ENCODE measurements around the gene BCL3.
"Not testable (repeated sequence)": the region's sequence is repeated elsewhere in the genome, so short reads cannot be mapped to it uniquely, and the experiment has no call there.

BCL3 gene

GRCh38 chr19:44720945-44721344 is 27.6 kb upstream of the BCL3 start:
- no peak for DNase-seq (ENCODE audit: low spot score)

- DNase-seq (ENCODE audit: low spot score), result not testable (repeated sequence)
Observed at GRCh38 chr19:44721369-44721768, 27.1 kb upstream of the BCL3 start.

GRCh38 chr19:44722131-44723121 is 26.1 kb upstream of the BCL3 start:
- peak; percentile 38 for DNase-seq (ENCODE audit: low spot score)

GRCh38 chr19:44723299-44723951 is 25.1 kb upstream of the BCL3 start:
- no peak for DNase-seq (ENCODE audit: low spot score)

GRCh38 chr19:44723952-44724319 is 24.6 kb upstream of the BCL3 start:
- peak; percentile 79 for DNase-seq (ENCODE audit: low spot score)

- no peak for DNase-seq (ENCODE audit: low spot score)
Observed at GRCh38 chr19:44725251-44725650, 23.3 kb upstream of the BCL3 start.

GRCh38 chr19:44725684-44726083 is 22.8 kb upstream of the BCL3 start:
- DNase-seq (ENCODE audit: low spot score), result no peak

GRCh38 chr19:44726465-44726864 is 22.0 kb upstream of the BCL3 start:
- DNase-seq (ENCODE audit: low spot score), result no peak

GRCh38 chr19:44728178-44728577 is 20.3 kb upstream of the BCL3 start:
- no peak for DNase-seq (ENCODE audit: low spot score)

GRCh38 chr19:44729516-44730033 is 18.9 kb upstream of the BCL3 start:
- no peak for DNase-seq (ENCODE audit: low spot score)

- no peak for DNase-seq (ENCODE audit: low spot score)
Observed at GRCh38 chr19:44731081-44731480, 17.4 kb upstream of the BCL3 start.

- no peak for DNase-seq (ENCODE audit: low spot score)
Observed at GRCh38 chr19:44731622-44732021, 16.9 kb upstream of the BCL3 start.

GRCh38 chr19:44732235-44733014 is 16.1 kb upstream of the BCL3 start:
- DNase-seq (ENCODE audit: low spot score), result no peak

- DNase-seq (ENCODE audit: low spot score), result no peak
Observed at GRCh38 chr19:44734357-44734756, 14.2 kb upstream of the BCL3 start.

GRCh38 chr19:44735011-44735410 is 13.5 kb upstream of the BCL3 start:
- DNase-seq (ENCODE audit: low spot score), result no peak

GRCh38 chr19:44737238-44738071 is 11.1 kb upstream of the BCL3 start:
- DNase-seq (ENCODE audit: low spot score), result no peak

- DNase-seq (ENCODE audit: low spot score), result no peak
Observed at GRCh38 chr19:44738136-44738535, 10.4 kb upstream of the BCL3 start.

- DNase-seq (ENCODE audit: low spot score), result no peak
Observed at GRCh38 chr19:44738603-44739558, 9.6 kb upstream of the BCL3 start.

GRCh38 chr19:44740351-44740824 is 8.1 kb upstream of the BCL3 start:
- DNase-seq (ENCODE audit: low spot score), result no peak

- DNase-seq (ENCODE audit: low spot score), result no peak
Observed at GRCh38 chr19:44741258-44741731, 7.2 kb upstream of the BCL3 start.

Measured in kidney capillary endothelial cell (primary cell).